Ectodermal cell (in vitro differentiated cells): ENCODE measurements around the gene ZMYND10. TPM values are rescaled to one million over a fixed set of nuclear protein-coding genes. Genes with fewer than 3 reads are reported as not detected.
A peak's percentile ranks its signal among the peaks of the same experiment; 100 is the strongest.

ENCODE experiments used
- H3K27ac ChIP-seq: 2 replicates; pipeline ENCODE4 v1.7.0; 2013; ENCODE audit warnings: mild to moderate bottlenecking, low read depth, low read length; ENCODE audit not compliant: insufficient read depth, poor library complexity, severe bottlenecking
- H3K27me3 ChIP-seq: 2 replicates; pipeline ENCODE4 v1.7.0; 2013; ENCODE audit warnings: mild to moderate bottlenecking, low read length; ENCODE audit not compliant: insufficient read depth, control insufficient read depth, poor library complexity, severe bottlenecking
- H3K36me3 ChIP-seq: one replicate; pipeline ENCODE4 v1.7.0; 2013; ENCODE audit warnings: low read length; ENCODE audit not compliant: control insufficient read depth, insufficient read depth
- H3K4me1 ChIP-seq: one replicate; pipeline ENCODE4 v1.7.0; 2013; ENCODE audit warnings: low read length; ENCODE audit not compliant: control insufficient read depth, insufficient read depth
- H3K4me3 ChIP-seq: 2 replicates; pipeline ENCODE4 v1.7.0; 2013; ENCODE audit warnings: low read depth, low read length, control low read depth; ENCODE audit not compliant: insufficient read depth
- H3K9me3 ChIP-seq: 2 replicates; pipeline ENCODE4 v1.7.0; 2013; ENCODE audit warnings: mild to moderate bottlenecking, low read length, moderate library complexity; ENCODE audit not compliant: control insufficient read depth
- WGBS, 2 experiments: methylation state at CpG; one replicate each; pipeline ENCODE4 v1.1.7; 2013; ENCODE audit warnings: missing lambda C conversion rate in 2 of 2; 5-methylcytosine and 5-hydroxymethylcytosine counted together
- polyA plus RNA-seq, 4 experiments: library from polyadenylated mRNA; stranded (reverse); fragments of 50-300 nt; gene quantifications; one replicate each; pipeline ENCODE4 v1.2.3, GENCODE V29; 2013

Gene ZMYND10
- 3.7 TPM for polyA plus RNA-seq (2013, experiment 1 of 4)
- 2.0 TPM for polyA plus RNA-seq (2013, experiment 2 of 4)
- polyA plus RNA-seq (2013, experiment 3 of 4), result 1.4 TPM
- 3.9 TPM for polyA plus RNA-seq (2013, experiment 4 of 4)

GRCh38 chr3:50345586-50346234 is at the start of gene ZMYND10:
ZMYND10 (minus strand) TSS chr3:50345732; CDS start chr3:50345579, 153 bp downstream.
- Histone ChIP-seq H3K4me3 (peak within 1 kb of the TSS; percentile 37), H3K27ac (no peak within 1 kb of the TSS), H3K36me3 (peaks cover 5% of the 10 kb centered on the region), H3K9me3 (no peaks in the 10 kb centered on the region), H3K4me1 (peaks cover 3% of the 10 kb centered on the region), H3K27me3 (peaks cover 60% of the 10 kb centered on the region)
- 13 to 14% methylated on average over 45 of the region's 45 CpGs for WGBS, 2 experiments

GRCh38 chr3:50393061-50393460 is 47.5 kb upstream of the ZMYND10 start:
- no peaks in the 10 kb centered on the region for H3K4me1 ChIP-seq
- no peak overlapping the region for H3K4me3 ChIP-seq
- H3K9me3 ChIP-seq, result no peaks in the 10 kb centered on the region
- H3K27ac ChIP-seq, result no peak overlapping the region
- no peaks in the 10 kb centered on the region for H3K36me3 ChIP-seq
- WGBS, 2 experiments, result 85 to 89% methylated on average over 5 of the region's 5 CpGs
- no peaks in the 10 kb centered on the region for H3K27me3 ChIP-seq

- Histone ChIP-seq H3K9me3 (no peaks in the 10 kb centered on the region), H3K27me3 (no peaks in the 10 kb centered on the region), H3K4me1 (no peaks in the 10 kb centered on the region), H3K4me3 (no peak overlapping the region), H3K36me3 (no peaks in the 10 kb centered on the region), H3K27ac (no peak overlapping the region)
- 80 to 81% methylated on average over 5 of the region's 5 CpGs for WGBS, 2 experiments
Observed at GRCh38 chr3:50392101-50392715, 46.7 kb upstream of the ZMYND10 start.

GRCh38 chr3:50390508-50391224 is 45.1 kb upstream of the ZMYND10 start:
- no peaks in the 10 kb centered on the region for H3K9me3 ChIP-seq
- no peaks in the 10 kb centered on the region for H3K36me3 ChIP-seq
- H3K27me3 ChIP-seq, result no peaks in the 10 kb centered on the region
- no peak overlapping the region for H3K4me3 ChIP-seq
- H3K27ac ChIP-seq, result no peak overlapping the region
- 91 to 94% methylated on average over 12 of the region's 12 CpGs for WGBS, 2 experiments
- no peaks in the 10 kb centered on the region for H3K4me1 ChIP-seq

GRCh38 chr3:50389414-50389767 is 43.9 kb upstream of the ZMYND10 start:
- Histone ChIP-seq H3K36me3 (no peaks in the 10 kb centered on the region), H3K27ac (no peak overlapping the region), H3K4me1 (no peaks in the 10 kb centered on the region), H3K27me3 (no peaks in the 10 kb centered on the region), H3K9me3 (no peaks in the 10 kb centered on the region), H3K4me3 (no peak overlapping the region)
- WGBS, 2 experiments, result 92 to 94% methylated on average over 6 of the region's 6 CpGs

- Histone ChIP-seq H3K4me1 (no peaks in the 10 kb centered on the region), H3K9me3 (no peaks in the 10 kb centered on the region), H3K36me3 (no peaks in the 10 kb centered on the region), H3K27ac (no peak overlapping the region), H3K4me3 (no peak overlapping the region), H3K27me3 (no peaks in the 10 kb centered on the region)
- WGBS, 2 experiments, result 83 to 86% methylated on average over 21 to 22 of the region's 22 CpGs
Observed at GRCh38 chr3:50388720-50389413, 43.3 kb upstream of the ZMYND10 start.

GRCh38 chr3:50388016-50388719 is 42.6 kb upstream of the ZMYND10 start:
- Histone ChIP-seq H3K27ac (no peak overlapping the region), H3K9me3 (no peaks in the 10 kb centered on the region), H3K4me1 (no peaks in the 10 kb centered on the region), H3K4me3 (no peak overlapping the region), H3K27me3 (no peaks in the 10 kb centered on the region), H3K36me3 (no peaks in the 10 kb centered on the region)
- 80 to 81% methylated on average over 25 of the region's 25 CpGs for WGBS, 2 experiments

- no peaks in the 10 kb centered on the region for H3K27me3 ChIP-seq
- WGBS, 2 experiments, result 92% methylated on average over 12 to 13 of the region's 13 CpGs
- H3K4me3 ChIP-seq, result no peak overlapping the region
- no peaks in the 10 kb centered on the region for H3K36me3 ChIP-seq
- H3K9me3 ChIP-seq, result no peaks in the 10 kb centered on the region
- H3K27ac ChIP-seq, result no peak overlapping the region
- H3K4me1 ChIP-seq, result no peaks in the 10 kb centered on the region
Observed at GRCh38 chr3:50385754-50386153, 40.2 kb upstream of the ZMYND10 start.

GRCh38 chr3:50383750-50384149 is 38.2 kb upstream of the ZMYND10 start:
- 90 to 94% methylated on average over 6 of the region's 6 CpGs for WGBS, 2 experiments
- Histone ChIP-seq H3K27ac (no peak overlapping the region), H3K9me3 (no peaks in the 10 kb centered on the region), H3K4me1 (no peaks in the 10 kb centered on the region), H3K36me3 (no peaks in the 10 kb centered on the region), H3K4me3 (no peak overlapping the region), H3K27me3 (no peaks in the 10 kb centered on the region)
